Left ventricle myocardium inferior (tissue), 1 donor: ENCODE results near the gene ARHGEF7. TPM values are rescaled to one million over a fixed set of nuclear protein-coding genes. Genes with fewer than 3 reads are reported as not detected.

Experiments
- DNase-seq: peaks from one replicate; pipeline ENCODE4 v3.0.0-alpha.2; 2020
- H3K27ac ChIP-seq: fragments of 200-600 bp; replicated peaks from 2 replicates; pipeline ENCODE4 v1.8.0; 2021
- H3K27me3 ChIP-seq: fragments of 200-600 bp; 2 replicates; pipeline ENCODE4 v1.8.0; 2021; ENCODE audit warnings: low read depth
- H3K36me3 ChIP-seq: fragments of 200-600 bp; 2 replicates; pipeline ENCODE4 v1.8.0; 2021
- H3K4me1 ChIP-seq: fragments of 200-600 bp; 2 replicates; pipeline ENCODE4 v1.8.0; 2021
- H3K4me3 ChIP-seq: fragments of 200-600 bp; 2 replicates; pipeline ENCODE4 v1.8.0; 2021; ENCODE audit warnings: mild to moderate bottlenecking, moderate library complexity
- H3K9me3 ChIP-seq: fragments of 200-600 bp; replicated peaks from 2 replicates; pipeline ENCODE4 v1.8.0; 2021
- intact Hi-C: fragments of 100-400 bp; cut with micrococcal nuclease; formaldehyde crosslinking; loops from one replicate; pipeline ENCODE4 v1.11.0; 2022
- total RNA-seq: library from RNA; stranded (reverse); fragmentation: NEBNext Ultra II Directional; extraction: Animal tissue kit (Norgen Biotek cat#: 25700); gene quantifications from one replicate; pipeline ENCODE4 v1.2.1, GENCODE V29; 2021
- TF ChIP-seq, protein P1 (sequence below): fragments of 200-600 bp; IDR thresholded peaks from 2 replicates; pipeline ENCODE4 v1.8.0; 2021; ENCODE audit warnings: antibody characterized with exemption, mild to moderate bottlenecking, borderline replicate concordance
- donor health status: DM: no; HTN: yes; CAD: no; lungs with severe emphysema.

ARHGEF7 gene
- total RNA-seq, 1 donor from 2014 or later, result 35.9 TPM

DNA sequence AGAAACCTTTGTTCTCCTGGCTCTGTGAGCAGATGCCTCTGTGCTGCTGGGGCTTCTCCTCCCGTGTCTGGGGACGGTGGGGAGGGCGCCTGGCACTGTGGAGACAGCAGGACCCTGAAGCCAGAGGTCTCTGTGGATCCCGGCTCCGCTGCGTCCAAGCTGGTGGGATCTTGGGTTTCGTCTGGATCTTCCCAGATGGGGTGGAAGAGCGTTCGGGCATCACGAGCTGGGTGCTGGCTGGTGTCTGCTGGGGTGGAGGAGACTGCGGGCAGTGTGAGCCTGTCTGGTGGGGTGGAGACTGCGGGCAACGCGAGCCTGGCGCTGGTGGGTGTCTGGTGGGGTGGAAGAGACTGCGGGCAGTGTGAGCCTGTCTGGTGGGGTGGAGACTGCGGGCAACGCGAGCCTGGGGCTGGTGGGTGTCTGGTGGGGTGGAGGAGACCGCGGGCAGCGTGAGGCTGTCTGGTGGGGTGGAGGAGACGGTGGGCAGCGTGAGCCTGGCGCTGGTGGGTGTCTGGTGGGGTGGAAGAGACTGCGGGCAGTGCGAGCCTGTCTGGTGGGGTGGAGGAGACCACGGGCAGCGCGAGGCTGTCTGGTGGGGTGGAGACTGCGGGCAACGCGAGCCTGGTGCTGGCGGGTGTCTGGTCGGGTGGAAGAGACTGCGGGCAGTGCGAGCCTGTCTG lies 211.0 kb downstream of the ARHGEF7 start:
- intact Hi-C loops, result no loop called here
- no peaks in the 10 kb centered on the region for H3K36me3 ChIP-seq
- no peak for DNase-seq
- H3K4me1 ChIP-seq, result no peaks in the 10 kb centered on the region
- TF ChIP-seq, protein P1, sequence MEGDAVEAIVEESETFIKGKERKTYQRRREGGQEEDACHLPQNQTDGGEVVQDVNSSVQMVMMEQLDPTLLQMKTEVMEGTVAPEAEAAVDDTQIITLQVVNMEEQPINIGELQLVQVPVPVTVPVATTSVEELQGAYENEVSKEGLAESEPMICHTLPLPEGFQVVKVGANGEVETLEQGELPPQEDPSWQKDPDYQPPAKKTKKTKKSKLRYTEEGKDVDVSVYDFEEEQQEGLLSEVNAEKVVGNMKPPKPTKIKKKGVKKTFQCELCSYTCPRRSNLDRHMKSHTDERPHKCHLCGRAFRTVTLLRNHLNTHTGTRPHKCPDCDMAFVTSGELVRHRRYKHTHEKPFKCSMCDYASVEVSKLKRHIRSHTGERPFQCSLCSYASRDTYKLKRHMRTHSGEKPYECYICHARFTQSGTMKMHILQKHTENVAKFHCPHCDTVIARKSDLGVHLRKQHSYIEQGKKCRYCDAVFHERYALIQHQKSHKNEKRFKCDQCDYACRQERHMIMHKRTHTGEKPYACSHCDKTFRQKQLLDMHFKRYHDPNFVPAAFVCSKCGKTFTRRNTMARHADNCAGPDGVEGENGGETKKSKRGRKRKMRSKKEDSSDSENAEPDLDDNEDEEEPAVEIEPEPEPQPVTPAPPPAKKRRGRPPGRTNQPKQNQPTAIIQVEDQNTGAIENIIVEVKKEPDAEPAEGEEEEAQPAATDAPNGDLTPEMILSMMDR, result no peak
- H3K27me3 ChIP-seq, result no peaks in the 10 kb centered on the region
- no peak overlapping the region for H3K27ac ChIP-seq
- no peak overlapping the region for H3K4me3 ChIP-seq
- no peaks in the 10 kb centered on the region for H3K9me3 ChIP-seq

DNA sequence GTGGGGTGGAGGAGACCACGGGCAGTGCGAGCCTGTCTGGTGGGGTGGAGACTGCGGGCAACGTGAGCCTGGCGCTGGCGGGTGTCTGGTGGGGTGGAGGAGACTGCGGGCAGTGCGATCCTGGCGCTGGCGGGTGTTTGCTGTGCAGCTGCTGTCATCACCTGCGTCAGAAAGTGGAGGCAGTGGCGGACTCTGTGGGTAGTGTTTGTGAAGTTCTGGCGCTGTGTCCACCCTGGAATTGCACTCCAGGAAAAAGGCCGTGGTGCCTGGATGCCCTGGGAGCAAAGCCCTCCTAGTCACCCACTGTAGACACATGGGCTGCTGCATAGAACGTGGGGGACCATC lies 211.5 kb downstream of the ARHGEF7 start:
- TF ChIP-seq, protein P1, result no peak
- intact Hi-C loops, result no loop called here
- no peak for DNase-seq
- Histone ChIP-seq H3K9me3 (no peaks in the 10 kb centered on the region), H3K27me3 (no peaks in the 10 kb centered on the region), H3K27ac (no peak overlapping the region), H3K36me3 (no peaks in the 10 kb centered on the region), H3K4me1 (no peaks in the 10 kb centered on the region), H3K4me3 (no peak overlapping the region)

GRCh38 chr13:111326981-111327642 lies 212.0 kb downstream of the ARHGEF7 start:
- H3K4me1 ChIP-seq, result no peaks in the 10 kb centered on the region
- no peak overlapping the region for H3K4me3 ChIP-seq
- intact Hi-C loops, result no loop called here
- DNase-seq, result no peak
- H3K27ac ChIP-seq, result no peak overlapping the region
- H3K27me3 ChIP-seq, result no peaks in the 10 kb centered on the region
- H3K36me3 ChIP-seq, result no peaks in the 10 kb centered on the region
- TF ChIP-seq, protein P1, result no peak
- H3K9me3 ChIP-seq, result no peaks in the 10 kb centered on the region

- Histone ChIP-seq H3K36me3 (no peaks in the 10 kb centered on the region), H3K27ac (no peak overlapping the region), H3K9me3 (no peaks in the 10 kb centered on the region), H3K27me3 (no peaks in the 10 kb centered on the region), H3K4me3 (no peak overlapping the region), H3K4me1 (no peaks in the 10 kb centered on the region)
- intact Hi-C loops, result no loop called here
- TF ChIP-seq, protein P1, result no peak
- no peak for DNase-seq
These were observed 212.8 kb downstream of the ARHGEF7 start for GRCh38 chr13:111327730-111328573.

DNA sequence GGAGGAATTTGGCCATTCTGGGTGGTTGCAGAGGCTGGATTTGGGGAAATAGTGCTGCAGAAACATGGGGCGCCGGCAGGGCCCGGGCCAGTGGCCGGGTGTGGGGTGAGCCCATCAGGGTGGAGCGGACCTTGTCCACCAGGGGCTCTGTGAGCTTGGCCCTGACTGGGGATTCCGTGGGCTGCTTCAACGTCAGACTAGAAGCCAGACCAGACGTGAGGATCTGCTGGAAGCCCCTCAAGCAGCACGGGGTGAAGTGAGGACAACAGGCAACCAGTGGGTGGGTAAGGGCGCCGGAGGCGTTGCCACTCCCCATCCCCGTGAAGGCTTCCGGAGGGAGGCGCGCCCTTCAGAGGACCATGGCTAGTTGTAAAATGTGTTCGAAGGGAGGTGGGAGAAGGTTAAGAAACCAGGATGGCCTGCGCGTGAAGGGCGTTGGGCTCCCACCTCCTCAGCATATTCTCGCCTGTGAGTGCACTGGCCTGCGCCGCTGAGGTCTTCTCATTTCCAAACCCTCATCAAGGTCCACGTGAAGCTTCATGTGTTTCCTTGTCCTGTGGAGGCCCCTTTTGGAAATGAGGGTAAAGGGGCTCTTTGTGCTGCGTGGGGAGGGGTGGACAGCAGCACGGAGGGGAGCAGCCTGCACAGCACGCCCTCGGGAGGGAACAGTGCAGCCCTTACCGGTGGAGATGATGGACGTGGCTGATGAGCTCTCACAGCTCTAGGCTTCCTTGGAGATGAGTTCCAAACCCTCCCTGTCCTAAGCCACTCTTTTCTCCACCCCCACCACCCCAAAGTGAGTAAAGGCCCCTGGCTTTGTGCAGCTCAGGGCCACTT lies 213.7 kb downstream of the ARHGEF7 start:
- Histone ChIP-seq H3K27ac (no peak overlapping the region), H3K4me3 (no peak overlapping the region), H3K4me1 (no peaks in the 10 kb centered on the region), H3K9me3 (no peaks in the 10 kb centered on the region), H3K36me3 (no peaks in the 10 kb centered on the region), H3K27me3 (no peaks in the 10 kb centered on the region)
- TF ChIP-seq, protein P1, result no peak
- no peak for DNase-seq
- intact Hi-C loops, result no loop called here
